Colonic mucosa (tissue), 4 donors: ENCODE results near the gene CYP27B1. TPM values are rescaled to one million over a fixed set of nuclear protein-coding genes. Genes with fewer than 3 reads are reported as not detected.
A peak's percentile ranks its signal among the peaks of the same experiment; 100 is the strongest.

Source experiments
- DNase-seq: peaks from one replicate; pipeline ENCODE4 v3.0.0-alpha.2; 2020
- H3K27ac ChIP-seq: fragments of 200-600 bp; one replicate; pipeline ENCODE4 v1.8.0; 2021
- H3K27me3 ChIP-seq: fragments of 200-600 bp; one replicate; pipeline ENCODE4 v1.8.0; 2021
- H3K36me3 ChIP-seq: fragments of 200-600 bp; one replicate; pipeline ENCODE4 v1.8.0; 2021
- H3K4me1 ChIP-seq: fragments of 200-600 bp; one replicate; pipeline ENCODE4 v1.8.0; 2021; ENCODE audit warnings: mild to moderate bottlenecking
- H3K4me3 ChIP-seq: fragments of 200-600 bp; one replicate; pipeline ENCODE4 v1.8.0; 2021
- H3K9ac ChIP-seq, 2 donors: one replicate each; pipeline ENCODE4 v1.7.0; 2013; ENCODE audit warnings: control low read depth in 2 of 2, low read depth in 2 of 2, low read length in 2 of 2
- H3K9me3 ChIP-seq: fragments of 200-600 bp; one replicate; pipeline ENCODE4 v1.8.0; 2021
- intact Hi-C: fragments of 100-400 bp; cut with DNase I; formaldehyde crosslinking; loops from one replicate; pipeline ENCODE4 v1.14.1; 2022
- total RNA-seq, 2 donors: library from RNA; stranded (reverse); fragmentation: NEBNext Ultra II Directional in 1 of 2; extraction: Animal tissue kit (Norgen Biotek cat#: 25700) in 1 of 2; gene quantifications; one replicate each; pipeline ENCODE4 v1.2.1, GENCODE V29; 2021
- TF ChIP-seq, protein P1 (sequence below): fragments of 200-600 bp; IDR thresholded peaks from one replicate; pipeline ENCODE4 v1.8.0; 2022; ENCODE audit warnings: antibody characterized with exemption, mild to moderate bottlenecking
- donor health status: healthy.
- donor health status: DM: no; HTN: no; CAD: no.
- donor health status: DM: no; HTN: no; CAD: no.

CYP27B1 gene
- total RNA-seq, 2 donors from 2014 or later: 0.80 to 1.6 TPM

DNA sequence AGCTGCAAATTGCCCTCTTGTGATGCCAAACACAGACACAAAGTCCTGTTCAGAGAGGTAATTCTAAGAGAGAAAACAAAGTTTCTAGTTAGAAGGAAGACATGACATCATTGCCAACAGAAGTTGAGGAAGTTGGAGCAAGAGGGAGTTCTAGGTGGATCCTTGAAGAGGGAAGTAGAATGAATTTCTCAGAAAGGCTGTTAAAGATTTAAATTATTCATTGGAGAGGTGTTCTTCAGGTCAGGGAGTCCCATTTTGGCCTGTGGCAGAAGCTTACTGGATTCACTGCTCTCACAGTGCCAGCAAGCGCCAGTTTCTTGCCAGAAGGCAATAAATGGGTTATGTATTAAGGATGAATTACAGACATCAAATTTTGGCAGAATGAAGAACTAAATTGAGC is 31.1 kb upstream of the CYP27B1 start:
- intact Hi-C loops: no loop called here
- no peaks in the 10 kb centered on the region for H3K4me1 ChIP-seq
- no peak overlapping the region for H3K4me3 ChIP-seq
- TF ChIP-seq, protein P1, sequence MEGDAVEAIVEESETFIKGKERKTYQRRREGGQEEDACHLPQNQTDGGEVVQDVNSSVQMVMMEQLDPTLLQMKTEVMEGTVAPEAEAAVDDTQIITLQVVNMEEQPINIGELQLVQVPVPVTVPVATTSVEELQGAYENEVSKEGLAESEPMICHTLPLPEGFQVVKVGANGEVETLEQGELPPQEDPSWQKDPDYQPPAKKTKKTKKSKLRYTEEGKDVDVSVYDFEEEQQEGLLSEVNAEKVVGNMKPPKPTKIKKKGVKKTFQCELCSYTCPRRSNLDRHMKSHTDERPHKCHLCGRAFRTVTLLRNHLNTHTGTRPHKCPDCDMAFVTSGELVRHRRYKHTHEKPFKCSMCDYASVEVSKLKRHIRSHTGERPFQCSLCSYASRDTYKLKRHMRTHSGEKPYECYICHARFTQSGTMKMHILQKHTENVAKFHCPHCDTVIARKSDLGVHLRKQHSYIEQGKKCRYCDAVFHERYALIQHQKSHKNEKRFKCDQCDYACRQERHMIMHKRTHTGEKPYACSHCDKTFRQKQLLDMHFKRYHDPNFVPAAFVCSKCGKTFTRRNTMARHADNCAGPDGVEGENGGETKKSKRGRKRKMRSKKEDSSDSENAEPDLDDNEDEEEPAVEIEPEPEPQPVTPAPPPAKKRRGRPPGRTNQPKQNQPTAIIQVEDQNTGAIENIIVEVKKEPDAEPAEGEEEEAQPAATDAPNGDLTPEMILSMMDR: no peak
- no peak overlapping the region for H3K27ac ChIP-seq
- H3K9me3 ChIP-seq: no peaks in the 10 kb centered on the region
- no peak for DNase-seq
- peaks cover 7% of the 10 kb centered on the region for H3K36me3 ChIP-seq
- no peak overlapping the region for H3K9ac ChIP-seq
- no peaks in the 10 kb centered on the region for H3K27me3 ChIP-seq

DNA sequence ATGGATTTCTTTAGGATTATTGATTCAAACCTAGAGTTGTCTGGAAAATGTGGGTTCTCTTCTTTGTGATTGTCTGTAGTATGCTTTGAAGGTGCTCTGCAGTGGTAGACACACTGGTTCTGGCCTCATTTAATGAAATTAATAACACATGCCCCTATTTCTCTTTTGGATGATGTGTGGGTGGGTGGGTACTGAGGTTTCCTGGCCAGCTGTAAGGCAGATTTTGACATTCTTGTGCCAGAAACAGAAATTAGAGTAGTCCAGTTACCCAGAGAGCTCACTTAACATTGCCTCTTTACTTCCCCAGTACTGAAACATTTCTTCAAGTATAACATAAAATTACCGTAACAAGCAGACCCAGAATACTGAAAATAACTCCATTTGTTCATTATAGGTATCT is 30.1 kb upstream of the CYP27B1 start:
- intact Hi-C loops: no loop called here
- no peak overlapping the region for H3K27ac ChIP-seq
- H3K36me3 ChIP-seq: peaks cover 1% of the 10 kb centered on the region
- H3K9me3 ChIP-seq: no peaks in the 10 kb centered on the region
- no peaks in the 10 kb centered on the region for H3K4me1 ChIP-seq
- no peak for DNase-seq
- no peaks in the 10 kb centered on the region for H3K27me3 ChIP-seq
- TF ChIP-seq, protein P1: no peak
- no peak overlapping the region for H3K9ac ChIP-seq
- no peak overlapping the region for H3K4me3 ChIP-seq

DNA sequence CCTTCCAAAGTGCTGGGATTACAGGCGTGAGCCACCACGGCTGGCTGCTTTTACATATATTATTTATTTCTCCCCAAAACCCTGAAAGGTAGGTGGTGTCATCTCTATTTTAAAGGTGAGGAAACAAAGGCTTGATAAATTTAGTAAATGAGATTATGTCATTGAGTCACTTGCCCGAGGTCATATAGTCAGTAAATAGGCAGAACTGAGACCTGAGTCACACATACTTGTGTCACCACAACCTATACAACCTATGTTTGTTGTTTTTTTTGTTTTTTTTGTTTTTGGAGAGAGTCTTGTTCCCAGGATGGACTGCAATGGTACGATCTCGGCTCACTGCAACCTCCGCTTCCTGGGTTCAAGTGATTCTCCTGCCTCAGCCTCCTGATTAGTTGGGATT is 28.5 kb upstream of the CYP27B1 start:
- Histone ChIP-seq H3K4me1 (no peaks in the 10 kb centered on the region), H3K27ac (no peak overlapping the region), H3K9me3 (no peaks in the 10 kb centered on the region), H3K36me3 (no peaks in the 10 kb centered on the region), H3K9ac (no peak overlapping the region), H3K4me3 (no peak overlapping the region), H3K27me3 (no peaks in the 10 kb centered on the region)
- intact Hi-C loops: no loop called here
- TF ChIP-seq, protein P1: no peak
- DNase-seq: no peak

DNA sequence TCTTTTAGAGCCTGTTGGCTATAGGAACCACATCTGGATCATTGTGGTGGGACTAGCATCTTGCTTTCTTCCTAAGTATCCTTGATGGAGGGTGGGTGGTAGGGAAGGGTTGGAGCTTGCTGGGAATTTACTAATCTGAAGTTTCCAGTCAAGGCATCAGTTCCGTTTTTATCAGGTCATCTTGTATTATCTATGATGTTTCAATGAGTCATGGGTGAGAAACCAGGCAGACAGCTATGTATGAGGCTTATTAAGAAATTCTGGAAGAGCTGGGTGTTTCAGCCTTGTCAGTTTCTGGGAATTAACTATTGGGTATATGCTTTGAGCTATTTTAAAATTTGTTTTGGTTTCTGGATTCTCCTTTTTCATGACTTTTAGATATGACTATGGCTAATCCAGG is 27.0 kb upstream of the CYP27B1 start:
- Histone ChIP-seq H3K27me3 (no peaks in the 10 kb centered on the region), H3K27ac (no peak overlapping the region), H3K9ac (no peak overlapping the region), H3K4me3 (no peak overlapping the region), H3K4me1 (no peaks in the 10 kb centered on the region), H3K9me3 (no peaks in the 10 kb centered on the region), H3K36me3 (no peaks in the 10 kb centered on the region)
- intact Hi-C loops: no loop called here
- TF ChIP-seq, protein P1: no peak
- no peak for DNase-seq

DNA sequence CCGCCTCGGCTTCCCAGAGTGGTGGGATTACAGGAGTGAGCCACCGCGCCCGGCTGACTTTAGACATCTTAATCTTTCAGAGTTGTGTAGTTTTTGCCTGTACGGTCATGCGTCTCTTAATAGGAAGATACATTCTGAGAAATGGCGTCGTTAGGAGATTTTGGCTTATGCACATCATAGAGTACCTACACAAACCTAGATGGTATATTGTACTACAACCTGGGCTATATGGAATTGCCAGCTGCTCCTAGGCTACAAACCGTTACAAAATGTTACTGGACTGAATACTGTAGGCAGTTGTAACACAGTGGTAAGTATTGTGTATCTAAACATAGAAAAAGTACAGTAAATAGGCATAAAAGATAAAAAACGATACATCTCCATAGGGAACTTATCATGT is 17.0 kb upstream of the CYP27B1 start:
- intact Hi-C loops: loop anchor here (5.0 kb wide), 1 partner anchor 48 kb away; no protein-coding TSS in a partner anchor
- Histone ChIP-seq H3K9me3 (no peaks in the 10 kb centered on the region), H3K4me3 (no peak overlapping the region), H3K27ac (no peak overlapping the region), H3K9ac (no peak overlapping the region), H3K4me1 (no peaks in the 10 kb centered on the region), H3K36me3 (no peaks in the 10 kb centered on the region), H3K27me3 (no peaks in the 10 kb centered on the region)
- no peak for DNase-seq
- TF ChIP-seq, protein P1: no peak

DNA sequence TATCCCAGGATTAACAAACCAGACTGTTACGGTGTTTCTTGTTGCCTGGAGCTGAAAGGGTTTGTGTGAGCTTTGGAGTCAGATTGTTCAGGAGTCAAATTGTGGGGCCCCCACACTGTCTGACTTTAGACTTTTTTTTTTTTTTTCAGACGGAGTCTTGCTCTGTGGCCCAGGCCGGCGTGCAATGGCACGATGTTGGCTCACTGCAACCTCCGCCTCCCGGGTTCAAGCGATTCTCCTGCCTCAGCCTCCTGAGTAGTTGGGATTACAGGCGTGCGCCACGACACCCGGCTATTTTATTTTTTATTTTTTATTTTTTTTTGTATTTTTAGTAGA is 16.6 kb upstream of the CYP27B1 start:
- Histone ChIP-seq H3K9ac (peak overlapping the region; percentile 83 to 98), H3K4me1 (no peaks in the 10 kb centered on the region), H3K27me3 (no peaks in the 10 kb centered on the region), H3K9me3 (no peaks in the 10 kb centered on the region), H3K36me3 (no peaks in the 10 kb centered on the region), H3K27ac (no peak overlapping the region), H3K4me3 (peak overlapping the region; percentile 87)
- intact Hi-C loops: loop anchor here (5.0 kb wide), 1 partner anchor 49 kb away; no protein-coding TSS in a partner anchor
- DNase-seq: no peak
- TF ChIP-seq, protein P1: no peak
